CD14-positive monocyte (primary cell): Measurements from ENCODE around the gene CSMD2. TPM values are rescaled to one million over a fixed set of nuclear protein-coding genes. Genes with fewer than 3 reads are reported as not detected.

Experiments
- DNase-seq, 3 donors: peaks; one replicate each; pipeline ENCODE4 v3.0.0-alpha.2; 2011 to 2022
- H2AFZ ChIP-seq: 2 replicates; pipeline ENCODE4 v1.6.0; 2012; ENCODE audit warnings: mild to moderate bottlenecking, low read depth, low read length, inconsistent platforms; ENCODE audit not compliant: insufficient read depth, poor library complexity, severe bottlenecking
- H3K27ac ChIP-seq, 2 donors: 1 replicate in 1 of 2; 2 replicates in 1 of 2; pipeline ENCODE4 v1.5.1; 2012 to 2013; ENCODE audit warnings: low read length in 2 of 2, control low read depth in 1 of 2, inconsistent platforms in 1 of 2, low read depth in 1 of 2, mild to moderate bottlenecking in 1 of 2
- H3K27me3 ChIP-seq, 2 donors: one replicate each; pipeline versions ENCODE4 v1.6.0 to v1.6.1; 2011 to 2013; ENCODE audit warnings: low read length in 2 of 2; ENCODE audit not compliant: control insufficient read depth in 2 of 2, insufficient read depth in 2 of 2
- H3K36me3 ChIP-seq, 2 donors: replicated peaks in 1 of 2; 1 replicate in 1 of 2; 2 replicates in 1 of 2; pipeline versions ENCODE4 v1.5.1 to v1.6.1; 2012 to 2013; ENCODE audit warnings: low read length in 2 of 2, control low read depth in 1 of 2, inconsistent platforms in 1 of 2, mild to moderate bottlenecking in 1 of 2; ENCODE audit not compliant: insufficient read depth in 2 of 2, control insufficient read depth in 1 of 2
- H3K4me1 ChIP-seq, 2 donors: 1 replicate in 1 of 2; 2 replicates in 1 of 2; pipeline versions ENCODE4 v1.5.1 to v1.6.1; 2012 to 2013; ENCODE audit warnings: low read length in 2 of 2, control low read depth in 1 of 2, inconsistent platforms in 1 of 2, mild to moderate bottlenecking in 1 of 2, moderate library complexity in 1 of 2; ENCODE audit not compliant: insufficient read depth in 2 of 2, control insufficient read depth in 1 of 2
- H3K4me2 ChIP-seq: replicated peaks from 2 replicates; pipeline ENCODE3; 2012; ENCODE audit warnings: low read length, moderate library complexity, mild to moderate bottlenecking; ENCODE audit not compliant: poor library complexity, severe bottlenecking; ENCODE audit errors: extremely low read depth
- H3K4me3 ChIP-seq, 3 experiments: fragments of 200-600 bp in 1 of 3; sonication (generic) in 1 of 3; replicated peaks in 1 of 3; 1 replicate in 2 of 3; 2 replicates in 1 of 3; pipeline ENCODE4 v1.5.1; 2011 to 2013; ENCODE audit warnings: low read length in 3 of 3, mild to moderate bottlenecking in 3 of 3, control low read depth in 2 of 3, low read depth in 2 of 3, inconsistent platforms in 1 of 3, moderate library complexity in 1 of 3
- H3K79me2 ChIP-seq: 2 replicates; pipeline ENCODE4 v1.6.0; 2012; ENCODE audit warnings: mild to moderate bottlenecking, control low read depth, inconsistent platforms, low read length, moderate library complexity; ENCODE audit not compliant: insufficient read depth
- H3K9ac ChIP-seq: 2 replicates; pipeline ENCODE4 v1.6.0; 2017; ENCODE audit warnings: low read length, mild to moderate bottlenecking; ENCODE audit not compliant: insufficient read depth, poor library complexity, severe bottlenecking
- H3K9me3 ChIP-seq, 2 donors: replicated peaks in 1 of 2; 1 replicate in 1 of 2; 2 replicates in 1 of 2; pipeline versions ENCODE4 v1.5.1 to v1.6.1; 2012 to 2013; ENCODE audit warnings: low read length in 2 of 2, control low read depth in 1 of 2; ENCODE audit not compliant: control insufficient read depth in 1 of 2, insufficient read depth in 1 of 2
- H4K20me1 ChIP-seq: 2 replicates; pipeline ENCODE4 v1.6.0; 2012; ENCODE audit warnings: mild to moderate bottlenecking, low read length, control low read depth, moderate library complexity; ENCODE audit not compliant: insufficient read depth
- H3K27ac Mint-ChIP-seq, 7 donors: one replicate each; pipeline ENCODE4 v1.8.0; 2020; ENCODE audit warnings: mild to moderate bottlenecking in 7 of 7, mixed read lengths in 7 of 7, moderate library complexity in 6 of 7, inconsistent platforms in 2 of 7
- H3K27me3 Mint-ChIP-seq, 3 donors: one replicate each; pipeline ENCODE4 v1.8.0; 2021 to 2022; ENCODE audit warnings: low read depth in 3 of 3, mild to moderate bottlenecking in 3 of 3, mixed read lengths in 3 of 3, moderate library complexity in 3 of 3, inconsistent platforms in 1 of 3
- H3K36me3 Mint-ChIP-seq, 2 donors: one replicate each; pipeline ENCODE4 v1.8.0; 2020; ENCODE audit warnings: mixed read lengths in 2 of 2, inconsistent platforms in 1 of 2, mild to moderate bottlenecking in 1 of 2
- H3K4me1 Mint-ChIP-seq: one replicate; pipeline ENCODE4 v1.8.0; 2020; ENCODE audit warnings: mild to moderate bottlenecking, mixed read lengths
- H3K4me3 Mint-ChIP-seq, 2 donors: one replicate each; pipeline ENCODE4 v1.8.0; 2020; ENCODE audit warnings: mild to moderate bottlenecking in 2 of 2, mixed read lengths in 2 of 2, moderate library complexity in 1 of 2
- H3K9me3 Mint-ChIP-seq, 7 donors: one replicate each; pipeline ENCODE4 v1.8.0; 2020 to 2022; ENCODE audit warnings: mixed read lengths in 7 of 7, mild to moderate bottlenecking in 6 of 7, moderate library complexity in 6 of 7, inconsistent platforms in 2 of 7
- CTCF ChIP-seq: fragments of 200-600 bp; IDR thresholded peaks from one replicate; pipeline ENCODE4 v1.8.0; 2022; ENCODE audit warnings: antibody characterized with exemption, mild to moderate bottlenecking
- WGBS: methylation state at CpG from one replicate; pipeline ENCODE4 v1.1.5; 2013; ENCODE audit warnings: missing lambda C conversion rate; ENCODE audit not compliant: insufficient coverage; 5-methylcytosine and 5-hydroxymethylcytosine counted together
- intact Hi-C, 2 donors: fragments of 100-400 bp; cut with micrococcal nuclease; formaldehyde crosslinking; loops; one replicate each; pipeline versions ENCODE4 v1.15.0 to v1.15.1; 2023
- polyA plus RNA-seq, 3 donors: library from polyadenylated mRNA; depleted of rRNA in 1 of 3; unstranded in 2 of 3; stranded (reverse) in 1 of 3; fragments of 300-500 nt in 2 of 3; fragments of >200 nt in 1 of 3; fragmentation: Illumina TruSeq in 2 of 3; gene quantifications; 1 replicate in 2 of 3; 2 replicates in 1 of 3; pipeline ENCODE4 v1.2.3, GENCODE V29; 2012 to 2021

Gene CSMD2
- polyA plus RNA-seq, 3 donors, result 0.04 TPM; not detected in 2

GRCh38 chr1:33854091-33854490, 310.9 kb downstream of the CSMD2 start:
- Mint-ChIP-seq H3K9me3 (peaks cover 0 to 4% (median 0%) of the 10 kb centered on the region in 7 donors), H3K27me3 (peaks cover 1 to 10% (median 4%) of the 10 kb centered on the region in 3 donors), H3K36me3 (no peaks in the 10 kb centered on the region), H3K4me3 (no peak overlapping the region), H3K4me1 (no peaks in the 10 kb centered on the region), H3K27ac (no peak overlapping the region)
- intact Hi-C loops, result no loop called here
- Histone ChIP-seq H3K4me2 (no peak overlapping the region), H3K79me2 (no peaks in the 10 kb centered on the region), H3K4me1 (no peaks in the 10 kb centered on the region), H3K27me3 (no peaks in the 10 kb centered on the region), H2AFZ (no peak overlapping the region), H3K36me3 (no peaks in the 10 kb centered on the region), H4K20me1 (no peaks in the 10 kb centered on the region), H3K27ac (no peak overlapping the region), H3K9ac (no peak overlapping the region), H3K4me3 (no peak overlapping the region), H3K9me3 (no peaks in the 10 kb centered on the region)
- TF ChIP-seq CTCF, result no peak
- WGBS, result 79% methylated on average over 2 of the region's 5 CpGs
- no peak for DNase-seq

- Histone ChIP-seq H3K79me2 (no peaks in the 10 kb centered on the region), H3K4me3 (no peak overlapping the region), H3K9ac (no peak overlapping the region), H3K9me3 (no peaks in the 10 kb centered on the region), H3K36me3 (no peaks in the 10 kb centered on the region), H3K4me1 (no peaks in the 10 kb centered on the region), H3K27ac (no peak overlapping the region), H3K4me2 (no peak overlapping the region), H3K27me3 (no peaks in the 10 kb centered on the region), H2AFZ (no peak overlapping the region), H4K20me1 (no peaks in the 10 kb centered on the region)
- Mint-ChIP-seq H3K4me1 (no peaks in the 10 kb centered on the region), H3K27me3 (peaks cover 1 to 9% (median 6%) of the 10 kb centered on the region in 3 donors), H3K4me3 (no peak overlapping the region), H3K27ac (no peak overlapping the region), H3K36me3 (no peaks in the 10 kb centered on the region), H3K9me3 (peaks cover 0 to 4% (median 0%) of the 10 kb centered on the region in 7 donors)
- 89% methylated on average over 1 of the region's 1 CpG for WGBS
- no peak for TF ChIP-seq CTCF
- no peak for DNase-seq
- intact Hi-C loops, result no loop called here
Observed at GRCh38 chr1:33853431-33853830, 311.6 kb downstream of the CSMD2 start.
